NCI-H748 treated with DMSO at 0.1 percent for 48 hours (cell line): ENCODE data around the gene RIPPLY3.
"Not testable (repeated sequence)": the region's sequence is repeated elsewhere in the genome, so short reads cannot be mapped to it uniquely, and the experiment has no call there.

ENCODE experiments used
- DNase-seq: peaks from one replicate; lab custom pipeline; 2025; lab: John Stamatoyannopoulos, UW

RIPPLY3 gene

GRCh38 chr21:36981049-36981391 lies 25.5 kb upstream of the RIPPLY3 start:
- DNase-seq = no peak

- DNase-seq = no peak
Measured at GRCh38 chr21:36981977-36982700, 24.4 kb upstream of the RIPPLY3 start.

GRCh38 chr21:36985751-36986594 lies 20.5 kb upstream of the RIPPLY3 start:
- no peak for DNase-seq

GRCh38 chr21:36987845-36988244 lies 18.7 kb upstream of the RIPPLY3 start:
- no peak for DNase-seq

- no peak for DNase-seq
Measured at GRCh38 chr21:36988536-36988935, 18.0 kb upstream of the RIPPLY3 start.

GRCh38 chr21:36989199-36989698 lies 17.3 kb upstream of the RIPPLY3 start:
- DNase-seq = not testable (repeated sequence)

GRCh38 chr21:36989699-36990507 lies 16.6 kb upstream of the RIPPLY3 start:
- DNase-seq = peak; percentile 58

- no peak for DNase-seq
Measured at GRCh38 chr21:36990508-36991205, 15.8 kb upstream of the RIPPLY3 start.

- no peak for DNase-seq
Measured at GRCh38 chr21:36992671-36993070, 13.8 kb upstream of the RIPPLY3 start.

GRCh38 chr21:36994501-36995158 lies 11.9 kb upstream of the RIPPLY3 start:
- DNase-seq = no peak

GRCh38 chr21:36995285-36995684 lies 11.2 kb upstream of the RIPPLY3 start:
- DNase-seq = not testable (repeated sequence)

- DNase-seq = no peak
Measured at GRCh38 chr21:36999131-36999898, 7.2 kb upstream of the RIPPLY3 start.

GRCh38 chr21:37000381-37000780 lies 6.1 kb upstream of the RIPPLY3 start:
- DNase-seq = no peak

GRCh38 chr21:37001441-37001840 lies 5.1 kb upstream of the RIPPLY3 start:
- DNase-seq = no peak

GRCh38 chr21:37002851-37003250 lies 3.7 kb upstream of the RIPPLY3 start:
- not testable (repeated sequence) for DNase-seq

- not testable (repeated sequence) for DNase-seq
Measured at GRCh38 chr21:37003917-37004316, 2.6 kb upstream of the RIPPLY3 start.

- DNase-seq = no peak
Measured at GRCh38 chr21:37005548-37006485, 685 bp upstream of the RIPPLY3 start.

- peak; percentile 94 for DNase-seq
Measured at GRCh38 chr21:37008724-37009123, 2.2 kb downstream of the RIPPLY3 start.

GRCh38 chr21:37009740-37010341 lies 3.3 kb downstream of the RIPPLY3 start:
- peak; percentile 94 for DNase-seq
